Measurements from ENCODE around the gene ACBD6.

Gene ACBD6

GRCh38 chr1:180262628-180263488, 239.5 kb downstream of the ACBD6 start (continued):
- TF ChIP-seq PRDM6 (tag by site-specific recombination; IDR thresholded peaks at IDR 0.05) (no peak), ZNF548 (tag by site-specific recombination; IDR thresholded peaks at IDR 0.05) (no peak), GLIS1 (tag by site-specific recombination; IDR thresholded peaks at IDR 0.05) (peak; percentile 93), ZNF24 (tag by site-specific recombination; IDR thresholded peaks at IDR 0.05) (peak; percentile 96)
- TF ChIP-seq, protein P1, sequence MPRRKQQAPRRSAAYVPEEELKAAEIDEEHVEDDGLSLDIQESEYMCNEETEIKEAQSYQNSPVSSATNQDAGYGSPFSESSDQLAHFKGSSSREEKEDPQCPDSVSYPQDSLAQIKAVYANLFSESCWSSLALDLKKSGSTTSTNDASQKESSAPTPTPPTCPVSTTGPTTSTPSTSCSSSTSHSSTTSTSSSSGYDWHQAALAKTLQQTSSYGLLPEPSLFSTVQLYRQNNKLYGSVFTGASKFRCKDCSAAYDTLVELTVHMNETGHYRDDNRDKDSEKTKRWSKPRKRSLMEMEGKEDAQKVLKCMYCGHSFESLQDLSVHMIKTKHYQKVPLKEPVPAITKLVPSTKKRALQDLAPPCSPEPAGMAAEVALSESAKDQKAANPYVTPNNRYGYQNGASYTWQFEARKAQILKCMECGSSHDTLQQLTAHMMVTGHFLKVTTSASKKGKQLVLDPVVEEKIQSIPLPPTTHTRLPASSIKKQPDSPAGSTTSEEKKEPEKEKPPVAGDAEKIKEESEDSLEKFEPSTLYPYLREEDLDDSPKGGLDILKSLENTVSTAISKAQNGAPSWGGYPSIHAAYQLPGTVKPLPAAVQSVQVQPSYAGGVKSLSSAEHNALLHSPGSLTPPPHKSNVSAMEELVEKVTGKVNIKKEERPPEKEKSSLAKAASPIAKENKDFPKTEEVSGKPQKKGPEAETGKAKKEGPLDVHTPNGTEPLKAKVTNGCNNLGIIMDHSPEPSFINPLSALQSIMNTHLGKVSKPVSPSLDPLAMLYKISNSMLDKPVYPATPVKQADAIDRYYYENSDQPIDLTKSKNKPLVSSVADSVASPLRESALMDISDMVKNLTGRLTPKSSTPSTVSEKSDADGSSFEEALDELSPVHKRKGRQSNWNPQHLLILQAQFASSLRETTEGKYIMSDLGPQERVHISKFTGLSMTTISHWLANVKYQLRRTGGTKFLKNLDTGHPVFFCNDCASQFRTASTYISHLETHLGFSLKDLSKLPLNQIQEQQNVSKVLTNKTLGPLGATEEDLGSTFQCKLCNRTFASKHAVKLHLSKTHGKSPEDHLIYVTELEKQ (tag by site-specific recombination; IDR thresholded peaks at IDR 0.05; ENCODE audit: borderline replicate concordance), result no peak

DNA sequence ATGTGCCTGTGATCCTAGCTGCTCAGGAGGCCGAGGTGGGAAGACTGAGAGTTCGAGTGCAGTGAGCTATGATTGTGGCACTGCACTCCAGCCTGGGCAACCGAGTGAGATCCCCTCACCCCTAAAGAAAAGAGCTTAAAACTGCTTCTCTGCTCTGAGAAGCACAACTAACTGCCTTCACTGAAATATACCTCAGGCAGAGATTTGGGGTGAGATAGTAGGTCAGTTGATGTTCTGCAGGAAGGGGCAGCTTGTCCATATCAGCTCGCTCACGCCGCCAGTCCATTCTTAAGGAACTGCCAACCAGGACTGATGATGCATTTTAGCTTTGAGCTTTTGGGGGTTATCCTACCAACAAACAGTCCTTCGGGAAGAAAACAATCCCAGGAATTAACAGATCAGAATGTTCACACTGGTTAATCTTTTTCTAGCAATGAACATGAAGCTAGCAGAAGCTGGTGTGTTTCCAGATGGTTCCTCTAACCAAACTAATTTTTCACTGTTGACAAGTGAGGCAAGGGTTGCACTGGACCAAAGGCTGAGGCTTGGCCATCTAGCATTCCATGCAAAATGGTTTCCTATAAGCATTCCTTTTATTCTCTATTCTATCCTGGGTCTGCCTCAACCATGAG, 240.7 kb downstream of the ACBD6 start:
- Histone ChIP-seq H3K27ac (ENCODE audit: extremely low read depth, low read depth, low read length) (no peak overlapping the region), H3K4me3 (ENCODE audit: low read depth, low read length) (no peak overlapping the region), H3K9me3 (ENCODE audit: control insufficient read depth, insufficient read depth, low read depth, low read length) (no peaks in the 10 kb centered on the region), H3K4me1 (ENCODE audit: control insufficient read depth, insufficient read depth, low read length) (peaks cover 12% of the 10 kb centered on the region), H3K36me3 (ENCODE audit: control insufficient read depth in 2 of 2, insufficient read depth in 1 of 2, low read length in 2 of 2) (no peaks in the 10 kb centered on the region)
- ChIA-PET CTCF (interaction anchor here (0.6 to 3.3 kb wide), 7 partner anchors 9 to 447 kb away, joined by 3 to 20 read pairs (median 4); no protein-coding TSS in a partner anchor), POLR2A (no interaction called here)
- TF ChIP-seq ZNF121 (tag by site-specific recombination; IDR thresholded peaks at IDR 0.05) (0 out of 2 replicates have a peak, but pooled peaks have one; percentile 39), ZNF248 (tag by site-specific recombination; IDR thresholded peaks at IDR 0.05) (no peak)

GRCh38 chr1:180261030-180261429, 241.3 kb downstream of the ACBD6 start:
- CTCF ChIA-PET, result interaction anchor here (0.6 to 3.3 kb wide), 10 partner anchors 9 to 446 kb away, joined by 3 to 20 read pairs (median 4); no protein-coding TSS in a partner anchor
- H3K9me3 ChIP-seq (ENCODE audit: control insufficient read depth, insufficient read depth, low read depth, low read length), result no peaks in the 10 kb centered on the region
- peaks cover 12% of the 10 kb centered on the region for H3K4me1 ChIP-seq (ENCODE audit: control insufficient read depth, insufficient read depth, low read length)
- H3K27ac ChIP-seq (ENCODE audit: extremely low read depth, low read depth, low read length), result no peak overlapping the region
- no peaks in the 10 kb centered on the region for H3K36me3 ChIP-seq (ENCODE audit: control insufficient read depth in 2 of 2, insufficient read depth in 1 of 2, low read length in 2 of 2)
- TF ChIP-seq WT1 (tag by site-specific recombination; IDR thresholded peaks at IDR 0.05) (no peak), ZFHX2 (tag by site-specific recombination; conservative IDR thresholded peaks at IDR 0.05) (peak; percentile 60), ZNF677 (tag by site-specific recombination; IDR thresholded peaks at IDR 0.05) (no peak), ZNF837 (tag by site-specific recombination; IDR thresholded peaks at IDR 0.05) (no peak), EGR2 (tag by site-specific recombination; IDR thresholded peaks at IDR 0.05; ENCODE audit: low read depth) (peak; percentile 37; the same call in 1 of the 2 replicates), ZNF623 (tag by site-specific recombination; IDR thresholded peaks at IDR 0.05) (no peak)
- TF ChIP-seq, protein P2, sequence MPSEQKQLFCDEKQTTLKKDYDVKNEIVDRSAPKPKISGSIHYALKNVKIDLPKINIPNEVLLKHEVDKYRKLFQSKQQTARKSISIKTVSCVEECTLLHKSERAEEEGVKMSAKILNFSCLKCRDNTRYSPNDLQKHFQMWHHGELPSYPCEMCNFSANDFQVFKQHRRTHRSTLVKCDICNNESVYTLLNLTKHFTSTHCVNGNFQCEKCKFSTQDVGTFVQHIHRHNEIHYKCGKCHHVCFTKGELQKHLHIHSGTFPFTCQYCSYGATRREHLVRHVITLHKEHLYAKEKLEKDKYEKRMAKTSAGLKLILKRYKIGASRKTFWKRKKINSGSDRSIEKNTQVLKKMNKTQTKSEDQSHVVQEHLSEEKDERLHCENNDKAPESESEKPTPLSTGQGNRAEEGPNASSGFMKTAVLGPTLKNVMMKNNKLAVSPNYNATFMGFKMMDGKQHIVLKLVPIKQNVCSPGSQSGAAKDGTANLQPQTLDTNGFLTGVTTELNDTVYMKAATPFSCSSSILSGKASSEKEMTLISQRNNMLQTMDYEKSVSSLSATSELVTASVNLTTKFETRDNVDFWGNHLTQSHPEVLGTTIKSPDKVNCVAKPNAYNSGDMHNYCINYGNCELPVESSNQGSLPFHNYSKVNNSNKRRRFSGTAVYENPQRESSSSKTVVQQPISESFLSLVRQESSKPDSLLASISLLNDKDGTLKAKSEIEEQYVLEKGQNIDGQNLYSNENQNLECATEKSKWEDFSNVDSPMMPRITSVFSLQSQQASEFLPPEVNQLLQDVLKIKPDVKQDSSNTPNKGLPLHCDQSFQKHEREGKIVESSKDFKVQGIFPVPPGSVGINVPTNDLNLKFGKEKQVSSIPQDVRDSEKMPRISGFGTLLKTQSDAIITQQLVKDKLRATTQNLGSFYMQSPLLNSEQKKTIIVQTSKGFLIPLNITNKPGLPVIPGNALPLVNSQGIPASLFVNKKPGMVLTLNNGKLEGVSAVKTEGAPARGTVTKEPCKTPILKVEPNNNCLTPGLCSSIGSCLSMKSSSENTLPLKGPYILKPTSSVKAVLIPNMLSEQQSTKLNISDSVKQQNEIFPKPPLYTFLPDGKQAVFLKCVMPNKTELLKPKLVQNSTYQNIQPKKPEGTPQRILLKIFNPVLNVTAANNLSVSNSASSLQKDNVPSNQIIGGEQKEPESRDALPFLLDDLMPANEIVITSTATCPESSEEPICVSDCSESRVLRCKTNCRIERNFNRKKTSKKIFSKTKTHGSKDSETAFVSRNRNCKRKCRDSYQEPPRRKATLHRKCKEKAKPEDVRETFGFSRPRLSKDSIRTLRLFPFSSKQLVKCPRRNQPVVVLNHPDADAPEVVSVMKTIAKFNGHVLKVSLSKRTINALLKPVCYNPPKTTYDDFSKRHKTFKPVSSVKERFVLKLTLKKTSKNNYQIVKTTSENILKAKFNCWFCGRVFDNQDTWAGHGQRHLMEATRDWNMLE (tag by site-specific recombination; conservative IDR thresholded peaks at IDR 0.05; ENCODE audit: low read depth), result no peak
- POLR2A ChIA-PET, result no interaction called here
- H3K4me3 ChIP-seq (ENCODE audit: low read depth, low read length), result no peak overlapping the region

Data from HEK293 (cell line).